Fibroblast of upper back skin (primary cell): ENCODE data around the gene CNIH4.
"Not testable (repeated sequence)": the region's sequence is repeated elsewhere in the genome, so short reads cannot be mapped to it uniquely, and the experiment has no call there.

Experiments used
- DNase-seq: peaks from one replicate; pipeline ENCODE4 v3.0.0-alpha.2; 2013

Gene CNIH4

GRCh38 chr1:224356685-224357625 is at the start of gene CNIH4:
Gene CNIH4, plus strand, starts transcription at chr1:224356879. Its CDS starts 46 bp downstream, at chr1:224356925.
- DNase-seq: peak; percentile 96

GRCh38 chr1:224308064-224308463 is 48.6 kb upstream of the CNIH4 start:
- DNase-seq: no peak

- peak; percentile 5 for DNase-seq
These were observed 45.2 kb upstream of the CNIH4 start for GRCh38 chr1:224311503-224311902.

- no peak for DNase-seq
These were observed 44.7 kb upstream of the CNIH4 start for GRCh38 chr1:224312025-224312424.

- DNase-seq: no peak
These were observed 39.2 kb upstream of the CNIH4 start for GRCh38 chr1:224317383-224318045.

- DNase-seq: no peak
These were observed 35.0 kb upstream of the CNIH4 start for GRCh38 chr1:224321706-224322105.

GRCh38 chr1:224325959-224326358 is 30.7 kb upstream of the CNIH4 start:
- DNase-seq: no peak

GRCh38 chr1:224328644-224329043 is 28.0 kb upstream of the CNIH4 start:
- DNase-seq: no peak

GRCh38 chr1:224329484-224329841 is 27.2 kb upstream of the CNIH4 start:
- DNase-seq: no peak

- peak; percentile 87 for DNase-seq
These were observed 26.6 kb upstream of the CNIH4 start, which contains the start of gene NVL for GRCh38 chr1:224329842-224330753. Gene NVL, minus strand, starts transcription at chr1:224330172. Its CDS starts 45 bp downstream, at chr1:224330127.

GRCh38 chr1:224331326-224331725 is 25.4 kb upstream of the CNIH4 start:
- no peak for DNase-seq

- no peak for DNase-seq
These were observed 24.9 kb upstream of the CNIH4 start for GRCh38 chr1:224331824-224332223.

- DNase-seq: peak; percentile 65
These were observed 23.3 kb upstream of the CNIH4 start for GRCh38 chr1:224333309-224333926.

- DNase-seq: peak; percentile 63
These were observed 22.5 kb upstream of the CNIH4 start for GRCh38 chr1:224333939-224334786.

- DNase-seq: no peak
These were observed 18.4 kb upstream of the CNIH4 start for GRCh38 chr1:224338150-224338838.

GRCh38 chr1:224339442-224340033 is 17.1 kb upstream of the CNIH4 start:
- no peak for DNase-seq

- DNase-seq: not testable (repeated sequence)
These were observed 16.0 kb upstream of the CNIH4 start for GRCh38 chr1:224340453-224341384.

- DNase-seq: no peak
These were observed 13.0 kb upstream of the CNIH4 start for GRCh38 chr1:224343679-224344078.

- no peak for DNase-seq
These were observed 8.5 kb upstream of the CNIH4 start for GRCh38 chr1:224348137-224348536.
